HL-60 (cell line): Measurements from ENCODE around the gene MIA3.

Source experiments
- CTCF ChIP-seq: IDR thresholded peaks from one replicate; pipeline ENCODE4 v1.5.1; 2011; ENCODE audit warnings: low read length, control low read depth, inconsistent platforms; ENCODE audit not compliant: insufficient read depth
- GABPA ChIP-seq: IDR thresholded peaks from 2 replicates; pipeline ENCODE4 v1.6.1; 2012; ENCODE audit warnings: low read depth
- POLR2AphosphoS5 ChIP-seq: IDR thresholded peaks from 2 replicates; pipeline ENCODE4 v1.6.1; 2012; ENCODE audit warnings: low read depth
- TF ChIP-seq, protein P1 (sequence below): IDR thresholded peaks from 2 replicates; pipeline ENCODE4 v1.6.1; 2012; ENCODE audit warnings: low read depth; ENCODE audit not compliant: insufficient replicate concordance

DNA sequence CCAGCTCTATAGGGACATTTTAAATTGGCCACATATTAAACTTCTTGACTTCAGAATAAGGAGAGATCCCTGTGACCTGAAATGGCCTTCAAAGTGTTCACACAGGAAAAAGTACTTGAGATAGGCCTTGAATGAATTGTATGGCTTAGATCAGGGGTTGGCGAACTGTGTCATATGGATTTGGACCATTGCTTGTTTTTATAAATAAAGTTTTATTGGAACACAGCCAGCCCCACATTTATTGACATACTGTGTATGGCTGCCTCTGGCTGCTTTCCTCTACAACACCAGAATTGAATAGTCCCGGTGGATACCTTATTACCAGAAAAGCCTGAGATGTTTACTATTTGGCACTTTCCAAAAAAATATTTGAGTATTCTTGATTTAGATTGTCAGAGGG lies 98.5 kb downstream of the MIA3 start:
- TF ChIP-seq CTCF (no peak), GABPA (no peak), POLR2AphosphoS5 (no peak)
- TF ChIP-seq, protein P1, sequence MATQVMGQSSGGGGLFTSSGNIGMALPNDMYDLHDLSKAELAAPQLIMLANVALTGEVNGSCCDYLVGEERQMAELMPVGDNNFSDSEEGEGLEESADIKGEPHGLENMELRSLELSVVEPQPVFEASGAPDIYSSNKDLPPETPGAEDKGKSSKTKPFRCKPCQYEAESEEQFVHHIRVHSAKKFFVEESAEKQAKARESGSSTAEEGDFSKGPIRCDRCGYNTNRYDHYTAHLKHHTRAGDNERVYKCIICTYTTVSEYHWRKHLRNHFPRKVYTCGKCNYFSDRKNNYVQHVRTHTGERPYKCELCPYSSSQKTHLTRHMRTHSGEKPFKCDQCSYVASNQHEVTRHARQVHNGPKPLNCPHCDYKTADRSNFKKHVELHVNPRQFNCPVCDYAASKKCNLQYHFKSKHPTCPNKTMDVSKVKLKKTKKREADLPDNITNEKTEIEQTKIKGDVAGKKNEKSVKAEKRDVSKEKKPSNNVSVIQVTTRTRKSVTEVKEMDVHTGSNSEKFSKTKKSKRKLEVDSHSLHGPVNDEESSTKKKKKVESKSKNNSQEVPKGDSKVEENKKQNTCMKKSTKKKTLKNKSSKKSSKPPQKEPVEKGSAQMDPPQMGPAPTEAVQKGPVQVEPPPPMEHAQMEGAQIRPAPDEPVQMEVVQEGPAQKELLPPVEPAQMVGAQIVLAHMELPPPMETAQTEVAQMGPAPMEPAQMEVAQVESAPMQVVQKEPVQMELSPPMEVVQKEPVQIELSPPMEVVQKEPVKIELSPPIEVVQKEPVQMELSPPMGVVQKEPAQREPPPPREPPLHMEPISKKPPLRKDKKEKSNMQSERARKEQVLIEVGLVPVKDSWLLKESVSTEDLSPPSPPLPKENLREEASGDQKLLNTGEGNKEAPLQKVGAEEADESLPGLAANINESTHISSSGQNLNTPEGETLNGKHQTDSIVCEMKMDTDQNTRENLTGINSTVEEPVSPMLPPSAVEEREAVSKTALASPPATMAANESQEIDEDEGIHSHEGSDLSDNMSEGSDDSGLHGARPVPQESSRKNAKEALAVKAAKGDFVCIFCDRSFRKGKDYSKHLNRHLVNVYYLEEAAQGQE, result no peak
